ENCODE data around the gene GCA. TPM values are rescaled to one million over a fixed set of nuclear protein-coding genes. Genes with fewer than 3 reads are reported as not detected.

GCA gene
- total RNA-seq, 1 donor from 2014 or later = 4.0 TPM

GRCh38 chr2:162315938-162316337, 28.0 kb upstream of the GCA start:
- Mint-ChIP-seq H3K27ac (ENCODE audit: unreplicated experiment) (no peak overlapping the region), H3K27me3 (ENCODE audit: low read depth) (peaks cover 8% of the 10 kb centered on the region), H3K9me3 (ENCODE audit: low read depth) (no peaks in the 10 kb centered on the region), H3K4me1 (ENCODE audit: low read depth) (peaks cover 12% of the 10 kb centered on the region), H3K4me3 (ENCODE audit: unreplicated experiment) (no peak overlapping the region), H3K36me3 (ENCODE audit: low read depth) (no peaks in the 10 kb centered on the region)
- no peak for TF ChIP-seq CTCF (IDR thresholded peaks at IDR 0.05)
- DNase-seq (ENCODE audit: low spot score) = no peak

GRCh38 chr2:162316590-162316989, 27.3 kb upstream of the GCA start:
- Mint-ChIP-seq H3K9me3 (ENCODE audit: low read depth) (no peaks in the 10 kb centered on the region), H3K36me3 (ENCODE audit: low read depth) (no peaks in the 10 kb centered on the region), H3K4me3 (ENCODE audit: unreplicated experiment) (no peak overlapping the region), H3K27ac (ENCODE audit: unreplicated experiment) (no peak overlapping the region), H3K4me1 (ENCODE audit: low read depth) (peaks cover 12% of the 10 kb centered on the region), H3K27me3 (ENCODE audit: low read depth) (peaks cover 7% of the 10 kb centered on the region)
- no peak for TF ChIP-seq CTCF (IDR thresholded peaks at IDR 0.05)
- DNase-seq (ENCODE audit: low spot score) = no peak

GRCh38 chr2:162317058-162317742, 26.7 kb upstream of the GCA start:
- peaks cover 3% of the 10 kb centered on the region for H3K27me3 Mint-ChIP-seq (ENCODE audit: low read depth)
- H3K36me3 Mint-ChIP-seq (ENCODE audit: low read depth) = no peaks in the 10 kb centered on the region
- H3K9me3 Mint-ChIP-seq (ENCODE audit: low read depth) = no peaks in the 10 kb centered on the region
- no peak for TF ChIP-seq CTCF (IDR thresholded peaks at IDR 0.05)
- H3K4me3 Mint-ChIP-seq (ENCODE audit: unreplicated experiment) = no peak overlapping the region
- peaks cover 12% of the 10 kb centered on the region for H3K4me1 Mint-ChIP-seq (ENCODE audit: low read depth)
- DNase-seq (ENCODE audit: low spot score) = no peak
- no peak overlapping the region for H3K27ac Mint-ChIP-seq (ENCODE audit: unreplicated experiment)

GRCh38 chr2:162317861-162318327, 26.0 kb upstream of the GCA start:
- H3K4me1 Mint-ChIP-seq (ENCODE audit: low read depth) = peaks cover 12% of the 10 kb centered on the region
- no peaks in the 10 kb centered on the region for H3K36me3 Mint-ChIP-seq (ENCODE audit: low read depth)
- peak overlapping the region; percentile 45 for H3K27ac Mint-ChIP-seq (ENCODE audit: unreplicated experiment)
- peak overlapping the region; percentile 80 for H3K4me3 Mint-ChIP-seq (ENCODE audit: unreplicated experiment)
- peaks cover 2% of the 10 kb centered on the region for H3K27me3 Mint-ChIP-seq (ENCODE audit: low read depth)
- DNase-seq (ENCODE audit: low spot score) = no peak
- H3K9me3 Mint-ChIP-seq (ENCODE audit: low read depth) = no peaks in the 10 kb centered on the region
- TF ChIP-seq CTCF (IDR thresholded peaks at IDR 0.05) = no peak

GRCh38 chr2:162318328-162319180, 25.4 kb upstream of the GCA start, which contains the start of gene IFIH1:
IFIH1 (minus strand) TSS chr2:162318684; CDS start chr2:162318307, 377 bp downstream.
- no peak for DNase-seq (ENCODE audit: low spot score)
- Mint-ChIP-seq H3K27me3 (ENCODE audit: low read depth) (peaks cover 2% of the 10 kb centered on the region), H3K27ac (ENCODE audit: unreplicated experiment) (peak within 1 kb of the TSS; percentile 91), H3K4me3 (ENCODE audit: unreplicated experiment) (peak within 1 kb of the TSS; percentile 80), H3K4me1 (ENCODE audit: low read depth) (peaks cover 12% of the 10 kb centered on the region), H3K9me3 (ENCODE audit: low read depth) (no peaks in the 10 kb centered on the region), H3K36me3 (ENCODE audit: low read depth) (no peaks in the 10 kb centered on the region)
- TF ChIP-seq CTCF (IDR thresholded peaks at IDR 0.05) = peak; percentile 72
